ENCODE results near the gene SOSTDC1. TPM values are rescaled to one million over a fixed set of nuclear protein-coding genes. Genes with fewer than 3 reads are reported as not detected.

SOSTDC1 gene
- polyA plus RNA-seq, 3 donors, result not detected

GRCh38 chr7:16484453-16485158 lies 19.1 kb upstream of the SOSTDC1 start:
- no peak overlapping the region for H3K27ac Mint-ChIP-seq
- Histone ChIP-seq H3K79me2 (ENCODE audit: insufficient read depth, low read length) (no peaks in the 10 kb centered on the region), H3K4me1 (ENCODE audit: control insufficient read depth in 1 of 2, insufficient read depth in 2 of 2, low read length in 2 of 2) (no peaks in the 10 kb centered on the region), H3K9ac (ENCODE audit: insufficient read depth, low read length, poor library complexity, severe bottlenecking) (no peak overlapping the region), H3K4me3 (replicated peaks in 1 of 3; ENCODE audit: low read depth in 2 of 3, low read length in 3 of 3) (no peak overlapping the region), H3K27me3 (ENCODE audit: control insufficient read depth in 2 of 2, insufficient read depth in 2 of 2, low read length in 2 of 2) (no peaks in the 10 kb centered on the region), H3K9me3 (replicated peaks in 1 of 2; ENCODE audit: control insufficient read depth in 1 of 2, insufficient read depth in 1 of 2, low read length in 2 of 2) (no peaks in the 10 kb centered on the region), H3K4me2 (replicated peaks; ENCODE audit: extremely low read depth, low read length, poor library complexity, severe bottlenecking) (no peak overlapping the region), H4K20me1 (ENCODE audit: insufficient read depth, low read length) (no peaks in the 10 kb centered on the region), H3K36me3 (replicated peaks in 1 of 2; ENCODE audit: control insufficient read depth in 1 of 2, insufficient read depth in 2 of 2, low read length in 2 of 2) (no peaks in the 10 kb centered on the region), H2AFZ (ENCODE audit: insufficient read depth, low read depth, low read length, poor library complexity, severe bottlenecking) (no peak overlapping the region), H3K27ac (ENCODE audit: low read depth in 1 of 2, low read length in 2 of 2) (no peak overlapping the region)
- no peaks in the 10 kb centered on the region for H3K9me3 Mint-ChIP-seq
- no peak for TF ChIP-seq CTCF (IDR thresholded peaks at IDR 0.05)
- no peaks in the 10 kb centered on the region for H3K4me1 Mint-ChIP-seq
- no peaks in the 10 kb centered on the region for H3K36me3 Mint-ChIP-seq
- DNase-seq, result no peak
- peaks cover 0 to 1% (median 0%) of the 10 kb centered on the region in 3 donors for H3K27me3 Mint-ChIP-seq (ENCODE audit: low read depth in 3 of 3)
- H3K4me3 Mint-ChIP-seq, result no peak overlapping the region
- intact Hi-C loops (cut with micrococcal nuclease), result no loop called here
- WGBS (ENCODE audit: insufficient coverage), result 100% methylated on average over 3 of the region's 4 CpGs

DNA sequence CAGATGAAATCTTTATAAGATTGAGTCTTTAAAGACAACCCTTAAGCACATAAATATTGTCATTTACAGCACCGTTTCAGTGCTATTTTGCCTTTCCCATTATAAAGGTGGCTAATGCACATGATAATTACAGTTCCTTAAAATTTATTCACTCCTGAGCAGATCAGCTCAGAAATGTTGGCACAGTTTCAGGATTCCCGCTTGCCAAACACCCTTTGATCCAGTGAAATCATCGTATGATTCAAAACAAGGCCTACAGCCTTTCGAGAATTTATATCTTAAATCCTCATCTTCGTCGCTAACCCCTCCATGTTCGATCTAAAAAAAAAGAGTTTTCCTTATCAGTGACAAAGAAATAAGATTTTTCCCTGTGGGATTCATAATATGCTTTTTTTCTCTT lies 14.1 kb upstream of the SOSTDC1 start:
- H3K4me3 ChIP-seq (replicated peaks in 1 of 3; ENCODE audit: low read depth in 2 of 3, low read length in 3 of 3), result no peak overlapping the region
- DNase-seq, result no peak
- no peaks in the 10 kb centered on the region for H3K36me3 Mint-ChIP-seq
- H3K9ac ChIP-seq (ENCODE audit: insufficient read depth, low read length, poor library complexity, severe bottlenecking), result no peak overlapping the region
- H3K36me3 ChIP-seq (replicated peaks in 1 of 2; ENCODE audit: control insufficient read depth in 1 of 2, insufficient read depth in 2 of 2, low read length in 2 of 2), result no peaks in the 10 kb centered on the region
- H3K79me2 ChIP-seq (ENCODE audit: insufficient read depth, low read length), result no peaks in the 10 kb centered on the region
- H3K27me3 ChIP-seq (ENCODE audit: control insufficient read depth in 2 of 2, insufficient read depth in 2 of 2, low read length in 2 of 2), result no peaks in the 10 kb centered on the region
- no peaks in the 10 kb centered on the region for H3K4me1 Mint-ChIP-seq
- intact Hi-C loops (cut with micrococcal nuclease), result no loop called here
- 98% methylated on average over 6 of the region's 7 CpGs for WGBS (ENCODE audit: insufficient coverage)
- H3K4me2 ChIP-seq (replicated peaks; ENCODE audit: extremely low read depth, low read length, poor library complexity, severe bottlenecking), result no peak overlapping the region
- no peaks in the 10 kb centered on the region for H3K9me3 ChIP-seq (replicated peaks in 1 of 2; ENCODE audit: control insufficient read depth in 1 of 2, insufficient read depth in 1 of 2, low read length in 2 of 2)
- H4K20me1 ChIP-seq (ENCODE audit: insufficient read depth, low read length), result no peaks in the 10 kb centered on the region
- H3K27ac ChIP-seq (ENCODE audit: low read depth in 1 of 2, low read length in 2 of 2), result no peak overlapping the region
- no peak for TF ChIP-seq CTCF (IDR thresholded peaks at IDR 0.05)
- H3K9me3 Mint-ChIP-seq, result peaks cover 0 to 6% (median 2%) of the 10 kb centered on the region in 7 donors
- H3K4me3 Mint-ChIP-seq, result no peak overlapping the region
- no peaks in the 10 kb centered on the region for H3K4me1 ChIP-seq (ENCODE audit: control insufficient read depth in 1 of 2, insufficient read depth in 2 of 2, low read length in 2 of 2)
- no peak overlapping the region for H3K27ac Mint-ChIP-seq
- peaks cover 0 to 1% (median 0%) of the 10 kb centered on the region in 3 donors for H3K27me3 Mint-ChIP-seq (ENCODE audit: low read depth in 3 of 3)
- no peak overlapping the region for H2AFZ ChIP-seq (ENCODE audit: insufficient read depth, low read depth, low read length, poor library complexity, severe bottlenecking)
